IMR-90 (cell line): ENCODE data around the gene RNF4. TPM values are rescaled to one million over a fixed set of nuclear protein-coding genes. Genes with fewer than 3 reads are reported as not detected.

Source experiments
- CTCF ChIP-seq: conservative IDR thresholded peaks from 2 replicates; pipeline ENCODE4 v1.5.1; 2012; ENCODE audit warnings: mild to moderate bottlenecking, low read depth, low read length, improper control_type of control experiment
- SMC3 ChIP-seq: fragments of 150-350 bp; IDR thresholded peaks from 2 replicates; pipeline ENCODE4 v1.6.1; 2016; ENCODE audit warnings: low read depth, mild to moderate bottlenecking, antibody characterized with exemption, low read length, moderate library complexity
- polyA plus RNA-seq, 3 experiments: library from polyadenylated mRNA; depleted of rRNA; stranded (reverse); fragments of >200 nt; gene quantifications; 2 replicates each; pipeline ENCODE4 v1.2.3, GENCODE V29; 2012; ENCODE audit warnings: low replicate concordance in 1 of 3
- total RNA-seq: library from RNA; depleted of rRNA; stranded (reverse); fragments of >200 nt; gene quantifications from 2 replicates; pipeline ENCODE4 v1.2.3, GENCODE V29; 2012

The RNF4 gene
- total and polyA plus RNA-seq, 2 of the 4 experiments (the other 2 are of a cell fraction) = 63.8 to 73.8 TPM

GRCh38 chr4:2462218-2462991, 6.5 kb upstream of the RNF4 start (continued):
- TF ChIP-seq CTCF = peak; percentile 62
- peak; percentile 47 for TF ChIP-seq SMC3
